Activated CD4-positive, CD25-positive, alpha-beta regulatory T cell (primary cell): ENCODE measurements around the gene EVA1C.
"Not testable (repeated sequence)": the region's sequence is repeated elsewhere in the genome, so short reads cannot be mapped to it uniquely, and the experiment has no call there.

ENCODE experiments used
- DNase-seq, 4 experiments: peaks; one replicate each; lab custom pipeline; 2025; lab: John Stamatoyannopoulos, UW

EVA1C gene

GRCh38 chr21:32499249-32500055, 86.9 kb downstream of the EVA1C start:
- no peak for DNase-seq

- not testable (repeated sequence) for DNase-seq
These were observed 91.1 kb downstream of the EVA1C start for GRCh38 chr21:32503641-32504040.

DNA sequence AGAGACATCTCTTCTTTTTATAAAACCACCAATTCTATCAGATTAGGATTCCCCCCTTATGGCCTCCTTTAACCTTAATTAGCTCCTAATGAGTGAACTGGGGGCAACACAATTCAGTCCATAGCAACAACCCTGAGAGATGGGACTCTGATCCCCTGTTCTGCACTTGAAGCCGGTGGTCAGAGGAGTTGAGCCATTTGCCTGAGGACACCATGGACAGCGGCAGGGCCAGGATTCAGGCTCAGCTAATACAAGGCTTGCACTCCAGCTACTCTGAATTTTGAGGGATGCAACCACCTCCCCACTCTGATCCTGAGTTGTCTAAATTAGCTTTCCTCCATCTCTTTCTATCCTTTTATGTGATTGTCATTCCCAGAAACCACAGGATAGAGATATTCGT, 93.3 kb downstream of the EVA1C start:
- not testable (repeated sequence) for DNase-seq

DNA sequence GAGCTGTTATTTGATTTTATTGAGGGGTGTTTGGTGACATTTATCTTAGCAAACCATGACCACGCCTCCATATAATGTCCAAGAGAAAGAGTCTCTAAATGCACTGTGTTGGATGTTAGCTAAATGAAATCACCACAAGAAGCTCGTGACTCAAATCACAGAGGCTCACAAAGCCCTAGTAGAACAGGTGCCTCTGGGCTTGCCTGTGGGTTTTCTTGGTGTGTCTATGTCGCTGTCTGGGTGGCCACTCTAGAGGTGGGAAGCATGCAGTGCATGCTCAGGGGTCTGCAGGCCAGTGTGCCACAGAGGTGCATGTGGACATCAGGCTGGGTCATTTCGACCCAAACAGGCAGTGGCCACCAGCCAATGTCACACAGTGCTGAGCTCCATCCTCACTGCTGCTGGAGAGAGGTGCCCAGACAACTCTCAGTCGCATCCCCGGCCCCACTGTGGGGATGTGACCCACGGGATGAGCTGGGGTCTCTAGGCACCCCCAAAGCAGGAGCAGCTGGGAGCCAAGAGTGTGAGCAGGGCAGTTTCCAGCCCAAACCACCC, 94.0 kb downstream of the EVA1C start:
- DNase-seq = not testable (repeated sequence)

DNA sequence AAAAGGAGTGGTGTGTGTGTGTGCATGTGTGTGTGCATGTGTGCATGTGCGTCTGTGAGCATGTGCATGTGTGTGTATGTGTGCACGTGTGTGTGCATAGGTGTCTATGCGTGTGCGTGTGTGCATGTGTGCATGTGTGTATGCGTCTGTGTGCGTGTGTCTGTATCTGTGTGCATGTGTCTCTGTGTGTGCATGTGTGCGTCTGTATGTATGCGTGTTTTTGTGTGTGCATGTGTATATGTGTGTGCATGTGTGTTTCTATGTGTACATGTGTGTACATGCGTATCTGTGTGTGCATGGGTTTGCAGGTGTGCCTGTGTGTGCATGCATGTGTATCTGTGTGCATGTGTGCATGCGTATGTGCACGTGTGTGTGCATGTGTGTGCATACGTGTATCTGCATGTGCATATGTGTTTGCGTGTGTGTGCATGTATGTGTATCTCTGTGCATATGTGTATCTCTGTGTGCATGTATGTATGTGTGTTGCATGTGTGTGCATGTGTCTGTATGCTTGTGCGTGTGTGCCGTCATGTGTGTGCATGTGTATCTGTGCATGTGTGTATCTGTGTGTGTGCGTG, 94.9 kb downstream of the EVA1C start:
- no peak for DNase-seq

DNA sequence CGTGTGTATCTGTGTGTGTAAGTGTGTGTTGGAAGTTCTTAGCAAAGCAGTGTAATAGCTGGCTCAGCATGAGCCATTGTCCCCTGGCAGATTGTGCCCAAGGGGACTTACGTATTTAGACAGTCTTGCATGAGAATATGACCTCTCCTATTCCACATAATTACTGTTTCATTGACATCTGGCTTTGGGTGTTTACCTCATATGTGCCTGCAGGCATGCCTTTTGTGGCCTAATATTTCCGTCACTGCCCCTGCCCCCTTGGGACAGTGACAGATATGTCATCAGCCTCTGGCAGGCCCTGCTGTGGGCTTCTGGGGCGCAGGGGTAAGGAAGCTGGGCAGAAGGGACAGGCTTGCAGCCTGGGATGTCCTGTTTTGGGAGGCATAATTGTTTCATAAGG, 95.5 kb downstream of the EVA1C start:
- not testable (repeated sequence) for DNase-seq

- no peak for DNase-seq
These were observed 96.1 kb downstream of the EVA1C start for GRCh38 chr21:32508558-32508957.

DNA sequence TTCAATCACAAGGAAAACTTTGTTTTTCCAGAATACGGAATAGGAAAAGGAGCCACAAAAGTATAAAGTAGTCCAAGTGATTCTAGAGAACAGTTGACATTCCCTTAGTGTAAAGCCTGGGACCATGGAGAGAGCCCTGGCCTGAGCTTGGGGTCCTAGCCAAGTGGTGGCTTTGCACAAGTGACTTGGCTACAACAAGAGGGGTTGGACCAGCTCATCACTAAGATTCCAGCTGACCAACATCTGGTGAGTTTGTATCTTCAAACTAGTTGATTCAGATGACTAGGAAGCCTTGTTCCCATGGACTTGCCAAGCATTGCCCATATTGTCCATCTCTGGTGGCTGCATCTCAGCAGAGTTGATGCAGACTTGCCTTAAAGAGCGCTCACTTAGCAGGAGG, 96.5 kb downstream of the EVA1C start:
- not testable (repeated sequence) for DNase-seq

- no peak for DNase-seq
These were observed 102.0 kb downstream of the EVA1C start for GRCh38 chr21:32514275-32515055.

GRCh38 chr21:32515874-32516273, 103.4 kb downstream of the EVA1C start:
- no peak for DNase-seq

GRCh38 chr21:32516756-32517649, 104.5 kb downstream of the EVA1C start:
- no peak for DNase-seq

DNA sequence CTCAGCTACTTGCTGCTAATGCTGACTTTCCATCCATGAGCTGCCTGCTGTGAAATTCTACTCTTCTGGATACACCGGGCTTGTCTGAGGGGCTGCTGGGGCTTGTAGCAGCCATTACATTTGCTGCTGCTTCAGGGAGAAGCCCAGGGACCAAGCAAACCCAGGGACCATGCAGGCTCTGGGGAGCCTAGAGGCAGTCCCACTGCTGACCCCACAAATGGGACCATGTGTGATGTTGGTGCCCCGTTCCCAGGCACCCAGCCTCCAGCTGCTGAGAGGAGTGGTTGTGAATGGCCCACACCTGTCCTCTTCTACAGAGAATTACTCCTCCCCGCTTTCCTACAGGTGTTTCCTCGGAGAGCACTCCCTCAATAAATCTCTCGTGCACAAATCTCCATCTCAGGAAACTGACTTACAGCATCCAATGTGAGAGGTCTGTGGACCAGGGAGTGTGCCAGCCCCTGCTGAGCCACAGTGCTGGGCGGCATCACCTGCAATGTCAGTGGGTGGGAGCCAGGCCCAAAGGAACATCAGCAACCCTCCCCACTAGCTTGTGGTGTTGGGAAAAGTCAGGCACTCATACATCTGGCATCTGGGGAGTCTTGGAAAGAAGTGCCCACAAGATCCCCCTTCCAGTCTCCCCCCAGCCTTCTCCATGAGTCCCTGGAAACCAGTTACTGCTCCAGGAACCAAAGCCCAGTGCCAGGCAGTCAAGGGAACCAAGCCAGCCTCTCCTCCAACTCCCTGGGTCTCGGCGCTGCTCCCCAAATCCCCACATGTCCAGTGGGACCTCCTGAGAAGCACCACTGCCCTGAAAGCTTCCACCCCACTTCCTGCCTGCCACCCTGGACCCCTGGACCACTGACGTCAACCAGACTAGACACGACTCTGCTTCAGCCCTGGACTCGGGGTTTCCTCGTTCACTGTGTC, 107.7 kb downstream of the EVA1C start:
- DNase-seq = no peak

- DNase-seq = no peak
These were observed 108.6 kb downstream of the EVA1C start for GRCh38 chr21:32520875-32521735.

DNA sequence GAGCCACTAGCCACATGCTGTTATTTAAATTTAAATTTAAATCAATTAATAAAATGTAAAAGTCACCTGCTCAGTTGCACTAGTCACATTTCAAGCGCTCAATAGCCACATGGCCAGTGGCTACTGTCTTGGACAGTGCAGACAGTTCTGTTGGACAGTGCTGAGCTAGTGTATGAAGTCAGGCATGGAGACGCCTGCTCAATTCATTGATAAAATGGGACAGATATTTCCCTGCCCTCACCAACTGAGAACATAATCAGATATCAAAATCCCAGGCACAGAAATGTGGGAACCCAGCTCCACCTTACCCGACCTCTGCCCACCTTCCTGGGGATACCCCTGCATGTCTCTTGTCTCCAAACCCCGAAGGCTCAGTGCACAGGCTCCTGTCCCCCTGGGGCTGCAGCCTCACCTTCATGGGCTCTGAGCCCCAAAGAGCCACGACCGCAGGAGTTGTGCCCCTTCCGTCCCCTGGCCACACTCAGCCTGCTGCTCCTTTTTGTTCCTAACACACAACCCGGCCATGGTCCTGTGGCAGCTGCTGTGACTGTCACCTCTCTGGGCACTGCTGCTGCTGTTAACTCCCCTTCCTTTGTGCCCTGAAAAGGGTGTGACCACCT, 109.3 kb downstream of the EVA1C start:
- no peak for DNase-seq

DNA sequence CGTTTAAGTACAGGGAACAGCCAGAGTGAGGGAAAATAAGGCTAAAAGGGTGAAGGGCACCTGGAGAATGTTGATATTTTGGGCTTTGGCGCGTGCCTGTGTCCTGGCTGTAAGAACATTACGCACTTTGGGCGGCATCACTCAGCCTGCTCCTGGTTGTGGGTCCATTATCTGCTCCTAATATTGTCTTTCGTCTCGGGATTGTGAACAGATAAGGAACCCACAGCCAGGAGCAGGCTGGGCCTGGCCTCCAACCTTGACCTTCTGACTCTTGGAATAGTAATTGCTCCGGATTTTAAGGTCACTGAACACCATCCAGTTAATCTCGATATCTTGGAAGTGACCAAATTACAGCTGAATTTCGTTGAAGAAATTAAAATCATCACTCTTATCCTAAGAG, 111.0 kb downstream of the EVA1C start:
- no peak for DNase-seq

- no peak for DNase-seq
These were observed 111.6 kb downstream of the EVA1C start for GRCh38 chr21:32523988-32524719.

DNA sequence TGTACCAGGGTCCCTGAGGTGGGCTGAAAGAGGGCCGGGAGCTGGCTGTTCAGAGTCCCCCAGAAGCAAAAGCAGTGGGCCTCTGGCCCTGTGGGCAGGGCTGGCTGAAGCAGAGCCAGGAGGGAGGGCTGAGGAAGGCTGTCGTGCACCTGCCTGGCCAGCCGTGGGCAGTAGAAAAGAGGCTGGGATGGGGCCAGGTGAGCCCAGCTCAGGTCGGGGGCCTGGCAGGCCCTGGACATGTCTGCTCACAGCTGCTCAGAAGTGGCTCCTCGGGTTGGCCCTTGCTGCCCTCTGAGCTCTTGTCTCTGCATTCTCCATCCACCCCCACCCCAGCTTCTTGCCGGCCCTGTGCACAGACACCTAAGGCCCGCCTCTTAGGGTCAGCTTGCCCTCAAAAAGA, 112.8 kb downstream of the EVA1C start:
- no peak for DNase-seq

GRCh38 chr21:32529679-32530078, 117.2 kb downstream of the EVA1C start:
- no peak for DNase-seq
